Measurements from ENCODE around the gene SLC35F5. TPM values are rescaled to one million over a fixed set of nuclear protein-coding genes. Genes with fewer than 3 reads are reported as not detected.

SLC35F5 gene
- total and polyA plus RNA-seq, 2 of the 13 experiments (the other 11 are each of a cell fraction or from before 2014, with no cell fraction given) = 139 to 174 TPM

DNA sequence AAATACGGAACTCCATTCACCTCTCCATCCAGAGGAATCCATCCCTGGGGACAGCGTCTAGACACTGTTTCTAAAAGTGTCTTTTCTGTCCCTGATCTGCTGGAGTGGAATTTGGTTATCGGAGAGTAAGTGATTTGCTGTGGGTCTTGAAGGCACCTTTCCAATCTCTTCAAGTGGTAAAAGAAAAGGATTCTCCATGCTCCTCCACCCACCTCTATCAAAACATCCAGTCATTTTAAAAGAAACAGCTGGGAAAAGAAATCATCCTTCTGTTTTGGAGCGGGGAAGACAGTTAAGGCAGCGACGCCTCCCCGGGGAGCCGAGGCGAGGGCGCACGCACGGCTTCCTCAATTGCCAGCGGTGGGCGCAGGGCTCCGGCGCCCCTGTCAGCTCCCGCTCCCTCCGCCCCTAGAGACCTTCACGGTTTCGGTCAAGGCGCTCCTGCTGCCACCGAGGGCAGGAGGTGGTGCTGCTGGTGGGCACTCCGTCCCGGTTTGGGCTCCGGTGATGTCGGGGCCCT, 547 bp downstream of the SLC35F5 start (continued):
- 0 out of 2 replicates have a peak, but pooled peaks have one; percentile 13 for TF ChIP-seq ZNF256 (CRISPR knock-in tag; conservative IDR thresholded peaks at IDR 0.05)
- no peak for TF ChIP-seq HES4 (CRISPR knock-in tag; IDR thresholded peaks at IDR 0.05; ENCODE audit: borderline replicate concordance)
- peak; percentile 37; the same call in 1 of the 2 replicates for TF ChIP-seq MAF1 (CRISPR knock-in tag; IDR thresholded peaks at IDR 0.05; ENCODE audit: borderline replicate concordance)
- peak; percentile 21; the same call in 1 of the 2 replicates for TF ChIP-seq ZNF549 (CRISPR knock-in tag; IDR thresholded peaks at IDR 0.05)
- TF ChIP-seq ZNF776 (CRISPR knock-in tag; IDR thresholded peaks at IDR 0.05) = no peak
- TF ChIP-seq STAG1 (CRISPR knock-in tag; IDR thresholded peaks at IDR 0.05) = 0 out of 2 replicates have a peak, but pooled peaks have one; percentile 30

DNA sequence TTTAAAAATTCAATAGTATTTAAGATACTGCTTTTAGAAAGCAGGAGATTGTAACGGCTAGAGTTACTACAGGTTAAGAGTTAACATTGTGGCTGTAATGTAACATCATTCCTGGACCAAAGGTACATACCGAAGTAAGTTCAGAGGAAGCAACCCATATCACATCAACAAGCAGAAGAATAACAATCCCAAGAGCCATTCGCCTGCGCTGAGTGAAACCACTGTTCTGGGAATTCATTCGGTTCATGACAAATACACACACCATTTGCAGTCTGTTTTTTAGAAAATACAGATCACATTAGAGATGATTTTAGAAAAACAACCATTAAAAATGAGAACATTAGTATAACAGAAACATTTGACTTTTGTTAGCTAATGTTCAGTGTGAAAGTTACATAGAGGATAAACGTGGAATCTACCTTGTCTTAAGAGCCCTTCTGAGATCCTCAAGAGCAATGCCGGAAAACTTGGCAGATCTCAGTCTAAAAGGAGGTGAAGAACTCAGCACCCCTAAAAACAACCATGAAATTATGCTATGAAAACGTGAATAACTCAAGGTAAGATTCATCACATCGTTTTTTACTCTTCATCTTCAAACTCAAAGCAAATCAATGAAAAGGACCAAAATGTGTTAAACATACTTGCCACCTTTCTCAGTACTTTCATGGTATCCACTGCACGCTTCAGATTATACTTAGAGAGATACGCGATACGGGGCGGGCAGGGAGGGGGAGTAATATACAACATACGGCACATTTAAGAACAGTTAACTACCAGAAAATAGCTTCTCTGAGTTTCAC, 1.2 kb downstream of the SLC35F5 start:
- H3K4me1 ChIP-seq (ENCODE audit: insufficient read depth, low read length) = peaks cover 19% of the 10 kb centered on the region
- intact Hi-C loops (cut with micrococcal nuclease; ENCODE audit: unreplicated experiment) = loop anchor here (5.0 kb wide), 1 partner anchor 212 kb away; no protein-coding TSS in a partner anchor
- H2AFZ ChIP-seq (ENCODE audit: low read length) = no peak overlapping the region
- no peaks in the 10 kb centered on the region; a peak in 1 of 5 replicates for H3K27me3 ChIP-seq (ENCODE audit: control insufficient read depth in 1 of 2, insufficient read depth in 2 of 2, low read length in 2 of 2)
- no peak for FAIRE-seq
- in situ Hi-C loops (cut with HindIII; ENCODE audit: extremely low pct_ligation_motif_present, low pct_unique_long_range_greater_than_20kb) = loop anchor here (5.0 to 25.0 kb wide), 3 partner anchors 132 to 807 kb away; no protein-coding TSS in a partner anchor
- TSS peak; percentile 60 for BruUV-seq (replicated peaks)
- peak overlapping the region; percentile 84 for H3K27ac ChIP-seq (ENCODE audit: extremely low read length, insufficient read depth, low read length)
- H3K4me2 ChIP-seq (ENCODE audit: low read depth, low read length) = peak overlapping the region; percentile 95
- H4K20me1 ChIP-seq (ENCODE audit: insufficient read depth, low read length) = peaks cover 9% of the 10 kb centered on the region
- DNase-seq (ENCODE audit: low spot score) = peak; percentile 43
- H3K79me2 ChIP-seq (ENCODE audit: insufficient read depth, low read length) = peaks cover 54% of the 10 kb centered on the region
- ChIA-PET CTCF (ENCODE audit: low intra/inter-chr PET ratio, low total read pairs) (no interaction called here), POLR2A (interaction anchor here (1.4 to 2.6 kb wide), 10 partner anchors 9 to 796 kb away, joined by 3 to 32 read pairs (median 12); partner anchors contain the start of gene ACTR3)
- no peaks in the 10 kb centered on the region for H3K9me3 ChIP-seq (ENCODE audit: low read length)
- 1% methylated on average over 15 of the region's 15 CpGs for WGBS (ENCODE audit: low lambda C conversion rate)
- H3K9ac ChIP-seq (ENCODE audit: insufficient read depth, low read depth, low read length) = peak overlapping the region; percentile 95
- peak overlapping the region; percentile 96 to 100 (median 97) for H3K4me3 ChIP-seq (replicated peaks in 1 of 3; ENCODE audit: insufficient read depth in 1 of 3, low read depth in 2 of 3, low read length in 3 of 3)
- peaks cover 9 to 23% of the 10 kb centered on the region in 2 experiments for H3K36me3 ChIP-seq (replicated peaks in 1 of 2; ENCODE audit: control insufficient read depth in 1 of 2, insufficient read depth in 2 of 2, low read length in 2 of 2)
- ATAC-seq = peak; percentile 17
- TF ChIP-seq, protein P1, sequence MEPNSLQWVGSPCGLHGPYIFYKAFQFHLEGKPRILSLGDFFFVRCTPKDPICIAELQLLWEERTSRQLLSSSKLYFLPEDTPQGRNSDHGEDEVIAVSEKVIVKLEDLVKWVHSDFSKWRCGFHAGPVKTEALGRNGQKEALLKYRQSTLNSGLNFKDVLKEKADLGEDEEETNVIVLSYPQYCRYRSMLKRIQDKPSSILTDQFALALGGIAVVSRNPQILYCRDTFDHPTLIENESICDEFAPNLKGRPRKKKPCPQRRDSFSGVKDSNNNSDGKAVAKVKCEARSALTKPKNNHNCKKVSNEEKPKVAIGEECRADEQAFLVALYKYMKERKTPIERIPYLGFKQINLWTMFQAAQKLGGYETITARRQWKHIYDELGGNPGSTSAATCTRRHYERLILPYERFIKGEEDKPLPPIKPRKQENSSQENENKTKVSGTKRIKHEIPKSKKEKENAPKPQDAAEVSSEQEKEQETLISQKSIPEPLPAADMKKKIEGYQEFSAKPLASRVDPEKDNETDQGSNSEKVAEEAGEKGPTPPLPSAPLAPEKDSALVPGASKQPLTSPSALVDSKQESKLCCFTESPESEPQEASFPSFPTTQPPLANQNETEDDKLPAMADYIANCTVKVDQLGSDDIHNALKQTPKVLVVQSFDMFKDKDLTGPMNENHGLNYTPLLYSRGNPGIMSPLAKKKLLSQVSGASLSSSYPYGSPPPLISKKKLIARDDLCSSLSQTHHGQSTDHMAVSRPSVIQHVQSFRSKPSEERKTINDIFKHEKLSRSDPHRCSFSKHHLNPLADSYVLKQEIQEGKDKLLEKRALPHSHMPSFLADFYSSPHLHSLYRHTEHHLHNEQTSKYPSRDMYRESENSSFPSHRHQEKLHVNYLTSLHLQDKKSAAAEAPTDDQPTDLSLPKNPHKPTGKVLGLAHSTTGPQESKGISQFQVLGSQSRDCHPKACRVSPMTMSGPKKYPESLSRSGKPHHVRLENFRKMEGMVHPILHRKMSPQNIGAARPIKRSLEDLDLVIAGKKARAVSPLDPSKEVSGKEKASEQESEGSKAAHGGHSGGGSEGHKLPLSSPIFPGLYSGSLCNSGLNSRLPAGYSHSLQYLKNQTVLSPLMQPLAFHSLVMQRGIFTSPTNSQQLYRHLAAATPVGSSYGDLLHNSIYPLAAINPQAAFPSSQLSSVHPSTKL (CRISPR knock-in tag; IDR thresholded peaks at IDR 0.05) = peak; percentile 13; the same call in 1 of the 2 replicates
- TF ChIP-seq ZNF337 (CRISPR knock-in tag; IDR thresholded peaks at IDR 0.05; ENCODE audit: borderline replicate concordance, low read depth) (no peak), ZNF652 (CRISPR knock-in tag; IDR thresholded peaks at IDR 0.05; ENCODE audit: borderline replicate concordance, low read depth) (peak; percentile 83; the same call in 1 of the 2 replicates), FOXK1 (CRISPR knock-in tag; IDR thresholded peaks at IDR 0.05; ENCODE audit: borderline replicate concordance, low read depth) (peak; percentile 65; the same call in 1 of the 2 replicates), TCF7L2 (IDR thresholded peaks at IDR 0.05; ENCODE audit: low read depth, low read length) (no peak)
- TF ChIP-seq, protein P2, sequence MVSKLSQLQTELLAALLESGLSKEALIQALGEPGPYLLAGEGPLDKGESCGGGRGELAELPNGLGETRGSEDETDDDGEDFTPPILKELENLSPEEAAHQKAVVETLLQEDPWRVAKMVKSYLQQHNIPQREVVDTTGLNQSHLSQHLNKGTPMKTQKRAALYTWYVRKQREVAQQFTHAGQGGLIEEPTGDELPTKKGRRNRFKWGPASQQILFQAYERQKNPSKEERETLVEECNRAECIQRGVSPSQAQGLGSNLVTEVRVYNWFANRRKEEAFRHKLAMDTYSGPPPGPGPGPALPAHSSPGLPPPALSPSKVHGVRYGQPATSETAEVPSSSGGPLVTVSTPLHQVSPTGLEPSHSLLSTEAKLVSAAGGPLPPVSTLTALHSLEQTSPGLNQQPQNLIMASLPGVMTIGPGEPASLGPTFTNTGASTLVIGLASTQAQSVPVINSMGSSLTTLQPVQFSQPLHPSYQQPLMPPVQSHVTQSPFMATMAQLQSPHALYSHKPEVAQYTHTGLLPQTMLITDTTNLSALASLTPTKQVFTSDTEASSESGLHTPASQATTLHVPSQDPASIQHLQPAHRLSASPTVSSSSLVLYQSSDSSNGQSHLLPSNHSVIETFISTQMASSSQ (IDR thresholded peaks at IDR 0.05; ENCODE audit: low read depth) = no peak
- TF ChIP-seq, protein P2 (CRISPR knock-in tag; IDR thresholded peaks at IDR 0.05; ENCODE audit: borderline replicate concordance) = peak; percentile 19; the same call in 1 of the 2 replicates
